Measurements from ENCODE around the gene SPHK1. TPM values are rescaled to one million over a fixed set of nuclear protein-coding genes. Genes with fewer than 3 reads are reported as not detected.

Gene SPHK1
- total RNA-seq, 4 donors from 2014 or later, result 14.7 to 29.2 (median 18.9) TPM

- H3K36me3 ChIP-seq, result peaks cover 0 to 44% of the 10 kb centered on the region in 2 donors
- H3K27ac ChIP-seq, result no peak overlapping the region
- H3K27me3 ChIP-seq, result peaks cover 18% of the 10 kb centered on the region
- peaks cover 0 to 35% (median 9%) of the 10 kb centered on the region in 3 donors for H3K4me1 ChIP-seq
- 54 to 81% methylated on average over 9 of the region's 16 CpGs for WGBS, 2 donors (ENCODE audit: low coverage in 1 of 2)
- no peak overlapping the region for H3K4me3 ChIP-seq
- peak in 1 of 4 experiments; percentile 26 for TF ChIP-seq CTCF (IDR thresholded peaks at IDR 0.05)
- no peak for TF ChIP-seq POLR2AphosphoS5 (IDR thresholded peaks at IDR 0.05)
- ATAC-seq, result no peak
- no peaks in the 10 kb centered on the region for H3K9me3 ChIP-seq
Observed at GRCh38 chr17:76388966-76389888, 4.8 kb downstream of the SPHK1 start.

- H3K27ac ChIP-seq, result no peak overlapping the region
- peaks cover 0 to 52% of the 10 kb centered on the region in 2 donors for H3K36me3 ChIP-seq
- no peak for TF ChIP-seq POLR2A (IDR thresholded peaks at IDR 0.05)
- TF ChIP-seq CTCF (IDR thresholded peaks at IDR 0.05), result no peak
- 54 to 81% methylated on average over 3 to 4 of the region's 11 CpGs for WGBS, 2 donors (ENCODE audit: low coverage in 1 of 2)
- ATAC-seq, result no peak
- H3K27me3 ChIP-seq, result peaks cover 10% of the 10 kb centered on the region
- H3K4me1 ChIP-seq, result peaks cover 0 to 27% (median 9%) of the 10 kb centered on the region in 3 donors
- no peaks in the 10 kb centered on the region for H3K9me3 ChIP-seq
- no peak overlapping the region for H3K4me3 ChIP-seq
Observed at GRCh38 chr17:76390003-76390421, 5.6 kb downstream of the SPHK1 start.

GRCh38 chr17:76391200-76391715, 6.8 kb downstream of the SPHK1 start:
- H3K27ac ChIP-seq, result no peak overlapping the region
- H3K4me1 ChIP-seq, result peaks cover 0 to 15% (median 0%) of the 10 kb centered on the region in 3 donors
- H3K4me3 ChIP-seq, result no peak overlapping the region
- no peaks in the 10 kb centered on the region for H3K9me3 ChIP-seq
- TF ChIP-seq CTCF (IDR thresholded peaks at IDR 0.05) (no peak), EP300 (IDR thresholded peaks at IDR 0.05) (no peak), POLR2A (IDR thresholded peaks at IDR 0.05) (no peak)
- WGBS, 2 donors (ENCODE audit: low coverage in 1 of 2), result 97% methylated on average over 9 of the region's 21 CpGs; no CpG with 5 or more reads in 1 of the 2 donors
- no peaks in the 10 kb centered on the region for H3K27me3 ChIP-seq
- peaks cover 0 to 64% of the 10 kb centered on the region in 2 donors for H3K36me3 ChIP-seq
- ATAC-seq, result no peak

- 88 to 94% methylated on average over 3 to 9 of the region's 10 CpGs for WGBS, 2 donors (ENCODE audit: low coverage in 1 of 2)
- Histone ChIP-seq H3K27ac (no peak overlapping the region), H3K27me3 (no peaks in the 10 kb centered on the region), H3K4me3 (no peak overlapping the region), H3K4me1 (peaks cover 0 to 11% (median 0%) of the 10 kb centered on the region in 3 donors), H3K36me3 (peaks cover 0 to 92% of the 10 kb centered on the region in 2 donors), H3K9me3 (no peaks in the 10 kb centered on the region)
- TF ChIP-seq EP300 (IDR thresholded peaks at IDR 0.05) (no peak), POLR2AphosphoS5 (IDR thresholded peaks at IDR 0.05) (no peak), POLR2A (IDR thresholded peaks at IDR 0.05) (no peak), CTCF (IDR thresholded peaks at IDR 0.05) (no peak)
- ATAC-seq, result no peak
Observed at GRCh38 chr17:76394166-76394565, 9.8 kb downstream of the SPHK1 start.
